Coronary artery (tissue), 2 donors: ENCODE results near the gene KIF14.

Experiments used
- DNase-seq: peaks from one replicate; pipeline ENCODE4 v3.0.0-alpha.2; 2017; ENCODE audit warnings: low spot score
- H3K27ac ChIP-seq, 2 donors: fragments of 200-600 bp; sonication (generic); one replicate each; pipeline ENCODE4 v1.5.1; 2016 to 2019
- H3K4me3 ChIP-seq: fragments of 200-600 bp; sonication (generic); 2 replicates; pipeline ENCODE4 v1.5.1; 2016; ENCODE audit warnings: mild to moderate bottlenecking, moderate library complexity
- TF ChIP-seq, protein P1 (sequence below): fragments of 200-600 bp; sonication (generic); IDR thresholded peaks from one replicate; pipeline ENCODE4 v1.5.1; 2019; ENCODE audit warnings: antibody characterized with exemption

The KIF14 gene

GRCh38 chr1:200659269-200659668 is 38.7 kb upstream of the KIF14 start:
- H3K4me3 ChIP-seq: no peak overlapping the region
- no peak overlapping the region for H3K27ac ChIP-seq
- TF ChIP-seq, protein P1, sequence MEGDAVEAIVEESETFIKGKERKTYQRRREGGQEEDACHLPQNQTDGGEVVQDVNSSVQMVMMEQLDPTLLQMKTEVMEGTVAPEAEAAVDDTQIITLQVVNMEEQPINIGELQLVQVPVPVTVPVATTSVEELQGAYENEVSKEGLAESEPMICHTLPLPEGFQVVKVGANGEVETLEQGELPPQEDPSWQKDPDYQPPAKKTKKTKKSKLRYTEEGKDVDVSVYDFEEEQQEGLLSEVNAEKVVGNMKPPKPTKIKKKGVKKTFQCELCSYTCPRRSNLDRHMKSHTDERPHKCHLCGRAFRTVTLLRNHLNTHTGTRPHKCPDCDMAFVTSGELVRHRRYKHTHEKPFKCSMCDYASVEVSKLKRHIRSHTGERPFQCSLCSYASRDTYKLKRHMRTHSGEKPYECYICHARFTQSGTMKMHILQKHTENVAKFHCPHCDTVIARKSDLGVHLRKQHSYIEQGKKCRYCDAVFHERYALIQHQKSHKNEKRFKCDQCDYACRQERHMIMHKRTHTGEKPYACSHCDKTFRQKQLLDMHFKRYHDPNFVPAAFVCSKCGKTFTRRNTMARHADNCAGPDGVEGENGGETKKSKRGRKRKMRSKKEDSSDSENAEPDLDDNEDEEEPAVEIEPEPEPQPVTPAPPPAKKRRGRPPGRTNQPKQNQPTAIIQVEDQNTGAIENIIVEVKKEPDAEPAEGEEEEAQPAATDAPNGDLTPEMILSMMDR: no peak
- no peak for DNase-seq

GRCh38 chr1:200658037-200658818 is 37.7 kb upstream of the KIF14 start:
- Histone ChIP-seq H3K27ac (no peak overlapping the region), H3K4me3 (no peak overlapping the region)
- DNase-seq: no peak
- TF ChIP-seq, protein P1: no peak

- Histone ChIP-seq H3K27ac (no peak overlapping the region), H3K4me3 (no peak overlapping the region)
- TF ChIP-seq, protein P1: no peak
- DNase-seq: no peak
These were observed 34.1 kb upstream of the KIF14 start for GRCh38 chr1:200654660-200655059.

- H3K27ac ChIP-seq: no peak overlapping the region
- DNase-seq: no peak
- no peak overlapping the region for H3K4me3 ChIP-seq
- TF ChIP-seq, protein P1: no peak
These were observed 32.5 kb upstream of the KIF14 start for GRCh38 chr1:200653022-200653462.

DNA sequence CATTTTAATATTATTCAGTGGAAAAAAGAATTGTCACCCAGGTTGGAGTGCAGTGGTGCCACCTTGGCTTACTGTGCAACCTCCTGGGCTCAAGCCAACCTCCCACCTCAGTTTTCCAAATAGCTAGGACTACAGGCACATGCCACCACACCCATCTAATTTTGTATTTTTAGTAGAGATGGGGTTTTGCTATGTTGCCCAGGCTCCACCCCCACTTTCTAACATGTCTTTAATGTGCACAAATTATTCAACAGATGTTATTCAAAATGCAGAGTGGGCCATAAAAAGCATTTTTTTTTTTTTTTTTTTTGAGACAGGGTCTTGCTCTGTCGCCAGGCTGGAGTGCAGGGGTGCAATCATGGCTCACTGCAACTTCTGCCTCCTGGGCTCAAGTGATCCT is 31.8 kb upstream of the KIF14 start:
- no peak for DNase-seq

DNA sequence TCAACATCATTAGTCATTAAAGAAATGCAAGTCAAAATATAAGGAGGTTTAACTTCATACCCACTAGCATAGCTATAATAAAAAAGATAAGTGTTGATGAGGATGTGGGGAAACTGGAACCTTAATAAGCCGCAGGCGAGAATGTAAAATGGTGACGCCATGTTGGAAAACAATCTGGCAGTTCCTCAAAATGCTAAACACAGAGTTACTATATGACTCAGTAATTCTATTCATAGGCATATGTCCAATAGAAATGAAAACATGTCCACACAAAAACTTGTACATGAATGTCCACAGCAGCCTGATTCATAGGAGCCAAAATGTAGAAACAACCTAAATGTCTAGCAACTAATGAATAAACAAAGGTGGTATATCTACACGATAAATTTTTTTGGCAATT is 26.0 kb upstream of the KIF14 start:
- no peak overlapping the region for H3K4me3 ChIP-seq
- TF ChIP-seq, protein P1: no peak
- no peak for DNase-seq
- no peak overlapping the region for H3K27ac ChIP-seq

More for the DNA sequence above, 31.8 kb upstream of the KIF14 start:
- Histone ChIP-seq H3K27ac (no peak overlapping the region), H3K4me3 (no peak overlapping the region)
- TF ChIP-seq, protein P1: no peak

- H3K4me3 ChIP-seq: no peak overlapping the region
- DNase-seq: no peak
- no peak overlapping the region for H3K27ac ChIP-seq
- TF ChIP-seq, protein P1: no peak
These were observed 23.5 kb upstream of the KIF14 start for GRCh38 chr1:200644021-200644420.
